Measurements from ENCODE around the gene SRSF10. TPM values are rescaled to one million over a fixed set of nuclear protein-coding genes. Genes with fewer than 3 reads are reported as not detected.
A peak's percentile ranks its signal among the peaks of the same experiment; 100 is the strongest.
"Not testable (repeated sequence)": the region's sequence is repeated elsewhere in the genome, so short reads cannot be mapped to it uniquely, and the experiment has no call there.

The SRSF10 gene
- total RNA-seq, 4 donors from 2014 or later, result 158 to 193 (median 172) TPM

DNA sequence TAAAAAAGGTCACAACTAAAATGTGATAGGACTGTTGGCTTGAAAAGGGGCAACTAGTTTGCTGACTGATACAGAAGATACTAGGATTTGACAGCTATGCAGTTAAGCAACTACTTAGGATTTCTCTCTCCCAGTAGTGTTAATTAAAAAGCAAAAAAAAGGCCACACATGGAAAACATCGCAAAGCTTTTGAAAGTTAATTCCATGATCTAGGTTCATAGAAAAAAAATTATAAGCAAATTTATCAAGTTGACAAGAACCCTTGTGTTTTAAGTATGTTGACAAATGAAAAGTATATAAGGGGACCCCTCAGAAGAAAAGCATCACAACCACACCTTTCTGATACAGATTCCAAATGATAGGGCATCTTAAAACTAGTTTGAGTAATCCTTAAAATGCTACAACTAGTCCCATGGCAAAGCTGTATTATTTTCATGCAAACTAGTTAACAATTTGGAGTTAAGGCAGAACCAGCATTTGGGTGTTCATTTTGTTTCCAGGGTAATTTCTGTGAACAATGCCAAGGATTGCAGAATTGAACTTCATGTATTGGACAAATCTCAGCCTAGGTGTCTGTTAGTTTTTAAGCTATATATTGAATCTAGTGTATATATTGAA, 16.4 kb downstream of the SRSF10 start:
- Histone ChIP-seq H3K4me3 (replicated peaks in 1 of 3) (no peak overlapping the region), H3K36me3 (peaks cover 12 to 20% of the 10 kb centered on the region in 2 donors), H3K4me1 (peaks cover 10 to 21% of the 10 kb centered on the region in 2 donors), H3K9me3 (no peaks in the 10 kb centered on the region), H3K27me3 (no peaks in the 10 kb centered on the region), H3K27ac (peak overlapping the region in 2 of 3 donors; percentile 42 to 54)
- intact Hi-C loops (cut with DNase I), result no loop called here
- no peak for DNase-seq
- WGBS, 2 donors, result 88 to 91% methylated on average over 1 of the region's 1 CpG
- TF ChIP-seq, protein P1, sequence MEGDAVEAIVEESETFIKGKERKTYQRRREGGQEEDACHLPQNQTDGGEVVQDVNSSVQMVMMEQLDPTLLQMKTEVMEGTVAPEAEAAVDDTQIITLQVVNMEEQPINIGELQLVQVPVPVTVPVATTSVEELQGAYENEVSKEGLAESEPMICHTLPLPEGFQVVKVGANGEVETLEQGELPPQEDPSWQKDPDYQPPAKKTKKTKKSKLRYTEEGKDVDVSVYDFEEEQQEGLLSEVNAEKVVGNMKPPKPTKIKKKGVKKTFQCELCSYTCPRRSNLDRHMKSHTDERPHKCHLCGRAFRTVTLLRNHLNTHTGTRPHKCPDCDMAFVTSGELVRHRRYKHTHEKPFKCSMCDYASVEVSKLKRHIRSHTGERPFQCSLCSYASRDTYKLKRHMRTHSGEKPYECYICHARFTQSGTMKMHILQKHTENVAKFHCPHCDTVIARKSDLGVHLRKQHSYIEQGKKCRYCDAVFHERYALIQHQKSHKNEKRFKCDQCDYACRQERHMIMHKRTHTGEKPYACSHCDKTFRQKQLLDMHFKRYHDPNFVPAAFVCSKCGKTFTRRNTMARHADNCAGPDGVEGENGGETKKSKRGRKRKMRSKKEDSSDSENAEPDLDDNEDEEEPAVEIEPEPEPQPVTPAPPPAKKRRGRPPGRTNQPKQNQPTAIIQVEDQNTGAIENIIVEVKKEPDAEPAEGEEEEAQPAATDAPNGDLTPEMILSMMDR (IDR thresholded peaks at IDR 0.05), result no peak
- TF ChIP-seq POLR2A (IDR thresholded peaks at IDR 0.05), result no peak

DNA sequence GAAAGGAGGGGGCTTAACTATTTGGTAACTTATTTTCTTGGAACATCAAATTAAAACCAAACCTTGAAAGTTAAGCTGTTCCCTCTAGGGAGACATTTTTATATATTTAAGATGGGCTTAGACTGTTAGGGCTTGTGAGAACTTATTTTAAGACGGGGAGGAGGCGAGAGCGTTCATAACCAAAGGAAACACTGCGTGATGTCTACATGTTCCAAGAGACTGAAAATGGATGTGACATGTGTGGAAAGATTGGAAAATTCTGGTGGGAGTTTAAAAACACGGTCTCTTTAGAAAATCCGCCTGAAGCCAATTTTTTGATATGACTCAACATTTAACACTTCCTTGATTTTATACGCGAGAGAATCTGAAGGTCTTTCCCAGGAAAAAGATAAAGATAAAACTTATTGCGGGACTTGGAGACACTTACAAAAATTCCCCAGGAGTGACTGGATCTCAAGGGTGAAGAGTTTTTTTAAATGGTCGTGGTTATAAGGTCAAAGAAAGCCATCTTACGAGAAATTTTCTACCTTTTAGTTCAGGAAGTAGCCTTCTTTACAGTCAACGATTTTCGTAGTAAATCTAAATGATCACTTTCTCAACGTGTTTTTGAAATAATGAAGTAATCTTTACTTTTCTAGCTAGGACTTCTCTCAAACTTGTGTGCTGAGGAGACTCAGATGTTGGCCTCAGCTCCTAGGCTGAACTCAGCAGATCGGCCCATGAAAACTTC, 19.7 kb downstream of the SRSF10 start:
- H3K27me3 ChIP-seq, result no peaks in the 10 kb centered on the region
- H3K36me3 ChIP-seq, result peaks cover 10 to 13% of the 10 kb centered on the region in 2 donors
- WGBS, 2 donors, result 1% methylated on average over 15 of the region's 15 CpGs
- H3K4me1 ChIP-seq, result peaks cover 27 to 49% of the 10 kb centered on the region in 2 donors
- no peak for DNase-seq
- no peak for TF ChIP-seq POLR2A (IDR thresholded peaks at IDR 0.05)
- TF ChIP-seq, protein P1 (IDR thresholded peaks at IDR 0.05), result no peak
- H3K4me3 ChIP-seq (replicated peaks in 1 of 3), result peak overlapping the region; percentile 68 to 73 (median 71)
- peak overlapping the region; percentile 97 to 100 (median 98) for H3K27ac ChIP-seq
- intact Hi-C loops (cut with DNase I), result no loop called here
- H3K9me3 ChIP-seq, result no peaks in the 10 kb centered on the region

DNA sequence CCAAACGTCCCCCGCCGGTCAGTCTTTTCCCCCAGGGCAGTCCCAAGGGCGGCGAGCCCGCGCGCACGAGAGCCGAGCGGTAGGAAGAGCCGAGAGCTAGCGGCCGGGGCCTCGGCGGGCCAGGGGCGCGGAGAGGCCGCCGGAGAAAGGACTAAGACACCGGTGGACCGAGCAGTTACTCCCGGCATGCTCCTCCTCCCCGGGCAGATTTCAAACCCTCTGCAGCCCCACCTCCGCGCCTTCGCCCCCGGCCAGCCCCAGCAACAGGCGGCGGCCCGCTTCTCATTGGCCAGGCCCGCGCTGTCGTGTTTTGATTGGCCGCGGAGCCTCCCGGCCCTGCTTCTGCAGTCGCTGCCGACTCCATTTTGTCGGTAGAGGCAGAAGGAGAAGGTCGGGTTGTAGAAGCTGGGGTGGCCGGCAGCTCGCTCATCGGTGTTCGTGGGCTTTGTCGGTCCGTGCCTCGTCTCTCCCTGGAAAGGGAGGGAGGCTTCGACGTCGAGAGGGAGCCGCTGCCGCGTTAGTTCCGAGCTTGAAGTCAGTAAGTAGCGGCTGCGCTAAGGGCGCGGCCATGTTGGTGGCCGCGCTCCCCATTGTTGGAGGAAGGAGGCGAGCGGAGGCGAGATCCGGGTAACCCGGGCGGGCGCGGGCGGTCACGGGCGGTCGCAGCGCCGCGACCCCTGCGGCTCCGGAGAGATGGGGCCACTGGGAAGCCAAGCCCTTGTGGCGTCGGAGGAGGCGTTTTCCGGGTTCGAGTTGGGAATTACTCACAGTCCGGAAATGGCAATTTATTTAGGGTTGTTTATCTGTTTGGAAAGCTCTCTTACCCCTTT, 20.5 kb downstream of the SRSF10 start, which contains the start of gene PNRC2:
Gene PNRC2 (plus strand): TSS at position 368 of the 830 bp plus-strand sequence. CDS start 1,630 bp downstream, outside the sequence.
- H3K27ac ChIP-seq, result peak within 1 kb of the TSS; percentile 97 to 100 (median 98)
- peaks cover 5 to 13% of the 10 kb centered on the region in 2 donors for H3K36me3 ChIP-seq
- WGBS, 2 donors, result 1% methylated on average over 54 to 58 of the region's 84 CpGs
- no peaks in the 10 kb centered on the region for H3K27me3 ChIP-seq
- H3K4me3 ChIP-seq (replicated peaks in 1 of 3), result peak within 1 kb of the TSS; percentile 68 to 73 (median 71)
- peaks cover 28 to 49% of the 10 kb centered on the region in 2 donors for H3K4me1 ChIP-seq
- intact Hi-C loops (cut with DNase I), result no loop called here
- DNase-seq, result peak; percentile 98 to 99
- peak; percentile 60 to 98 for TF ChIP-seq POLR2A (IDR thresholded peaks at IDR 0.05)
- TF ChIP-seq, protein P1 (IDR thresholded peaks at IDR 0.05), result peak in 2 of 6 experiments; percentile 5 to 14
- H3K9me3 ChIP-seq, result no peaks in the 10 kb centered on the region

DNA sequence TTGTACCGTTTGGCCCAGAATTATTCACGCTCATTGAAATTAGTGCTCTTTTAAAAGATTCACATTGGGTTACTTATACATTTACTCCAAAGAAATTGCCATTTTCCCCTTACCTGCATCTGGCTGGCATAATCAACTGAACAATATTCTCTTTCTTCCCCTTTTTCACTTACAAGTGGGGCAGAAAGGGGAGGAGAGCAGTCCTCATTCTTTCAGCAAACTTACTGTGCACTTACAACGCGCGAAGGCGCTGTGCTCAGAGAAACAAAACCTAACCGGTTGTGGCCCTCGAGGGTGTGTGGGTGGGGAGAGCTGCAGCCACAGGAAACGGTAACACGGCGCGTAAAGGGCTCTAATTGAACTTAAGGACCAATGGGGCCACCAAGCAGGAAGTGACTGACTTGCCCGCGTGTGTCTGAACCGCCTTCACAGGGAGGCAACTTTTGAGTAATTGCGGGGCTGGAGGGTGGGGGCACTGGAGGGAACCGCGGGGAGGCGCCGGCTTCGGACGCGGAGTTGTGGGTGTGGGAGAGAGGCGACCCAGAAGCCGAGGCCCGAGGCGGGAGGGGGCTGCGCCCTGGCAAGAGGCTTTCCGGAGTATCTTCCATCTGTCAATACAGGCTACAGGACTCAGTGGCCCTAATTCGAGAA, 21.2 kb downstream of the SRSF10 start:
- H3K4me1 ChIP-seq, result peaks cover 26 to 51% of the 10 kb centered on the region in 2 donors
- 3 to 4% methylated on average over 25 to 26 of the region's 30 CpGs for WGBS, 2 donors

DNA sequence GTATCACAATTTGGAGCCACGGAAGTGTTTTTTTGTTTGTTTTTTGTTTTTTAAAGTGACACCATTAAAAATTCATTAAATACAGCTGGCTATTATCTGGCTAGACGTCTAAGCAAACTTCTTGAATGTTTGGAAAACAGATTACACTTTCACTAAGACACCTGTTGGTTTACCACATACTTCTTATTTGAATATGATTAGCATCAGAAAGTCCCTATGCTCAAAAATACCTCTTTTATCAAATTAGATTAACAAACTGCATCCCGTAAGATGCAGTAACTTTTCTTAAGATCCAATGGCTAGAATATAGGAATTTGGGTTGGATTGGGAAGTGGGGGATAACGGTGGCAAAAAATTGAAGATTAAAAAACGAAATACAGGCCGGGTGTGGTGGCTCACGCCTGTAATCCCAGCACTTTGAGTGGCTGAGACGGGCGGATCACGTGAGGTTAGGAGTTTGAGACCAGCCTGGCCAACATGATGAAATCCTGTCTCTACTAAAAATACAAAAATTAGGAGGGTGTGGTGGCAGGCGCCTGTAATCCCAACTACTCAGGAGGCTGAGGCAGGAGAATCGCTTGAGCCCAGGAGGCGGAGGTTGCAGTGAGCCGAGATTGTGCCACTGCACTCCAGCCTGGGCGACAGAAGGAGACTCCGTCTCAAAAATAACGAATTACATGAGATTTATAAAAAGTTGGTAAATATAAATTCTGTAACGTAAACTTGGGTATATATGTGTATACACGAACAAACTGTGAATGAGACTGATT, 21.9 kb downstream of the SRSF10 start:
- intact Hi-C loops (cut with DNase I); H3K9me3 ChIP-seq; H3K36me3 ChIP-seq; DNase-seq; H3K27me3 ChIP-seq: not testable (repeated sequence)
- 74 to 77% methylated on average over 19 of the region's 19 CpGs for WGBS, 2 donors
- peak overlapping the region; percentile 97 to 100 (median 98) for H3K27ac ChIP-seq
- H3K4me3 ChIP-seq (replicated peaks in 1 of 3), result peak overlapping the region in 1 of 3 donors; percentile 71
- peaks cover 26 to 48% of the 10 kb centered on the region in 2 donors for H3K4me1 ChIP-seq

More for the DNA sequence above, 21.2 kb downstream of the SRSF10 start:
- TF ChIP-seq POLR2A (IDR thresholded peaks at IDR 0.05), result peak in 1 of 2 donors; percentile 24
- TF ChIP-seq, protein P1 (IDR thresholded peaks at IDR 0.05), result peak in 4 of 6 experiments; percentile 15 to 42 (median 33)
- intact Hi-C loops (cut with DNase I), result no loop called here
- H3K4me3 ChIP-seq (replicated peaks in 1 of 3), result peak overlapping the region; percentile 54 to 73 (median 71)
- H3K9me3 ChIP-seq, result no peaks in the 10 kb centered on the region
- H3K27me3 ChIP-seq, result no peaks in the 10 kb centered on the region
- peak overlapping the region; percentile 97 to 100 (median 98) for H3K27ac ChIP-seq
- H3K36me3 ChIP-seq, result peaks cover 5 to 9% of the 10 kb centered on the region in 2 donors
- DNase-seq, result peak; percentile 94 to 95
